Mesothelial cell of epicardium (in vitro differentiated cells): Measurements from ENCODE around the gene HSD17B11. TPM values are rescaled to one million over a fixed set of nuclear protein-coding genes. Genes with fewer than 3 reads are reported as not detected.
"Not testable (repeated sequence)": the region's sequence is repeated elsewhere in the genome, so short reads cannot be mapped to it uniquely, and the experiment has no call there.

Source experiments
- DNase-seq, 2 experiments: peaks; one replicate each; pipeline ENCODE4 v3.0.0; 2021; ENCODE audit warnings: low spot score in 2 of 2; ENCODE audit not compliant: unreplicated experiment in 2 of 2
- H3K27ac Mint-ChIP-seq: 2 replicates; pipeline ENCODE4 v1.8.0; 2021; ENCODE audit warnings: mixed read lengths
- H3K27me3 Mint-ChIP-seq: 2 replicates; pipeline ENCODE4 v1.8.0; 2021; ENCODE audit warnings: low read depth, mixed read lengths
- H3K36me3 Mint-ChIP-seq: 2 replicates; pipeline ENCODE4 v1.8.0; 2021; ENCODE audit warnings: mixed read lengths
- H3K4me1 Mint-ChIP-seq: 2 replicates; pipeline ENCODE4 v1.8.0; 2021; ENCODE audit warnings: mixed read lengths
- H3K4me3 Mint-ChIP-seq: 2 replicates; pipeline ENCODE4 v1.8.0; 2021; ENCODE audit warnings: mild to moderate bottlenecking, moderate library complexity, mixed read lengths
- H3K9me3 Mint-ChIP-seq: 2 replicates; pipeline ENCODE4 v1.8.0; 2021; ENCODE audit warnings: mixed read lengths
- CTCF ChIP-seq: fragments of 200-600 bp; sonication (generic); IDR thresholded peaks from one replicate; pipeline ENCODE4 v1.5.0; 2021; ENCODE audit warnings: antibody characterized with exemption; ENCODE audit not compliant: unreplicated experiment
- total RNA-seq: library from RNA; stranded (reverse); gene quantifications from 3 replicates; pipeline ENCODE4 v1.2.1, GENCODE V29; 2021

HSD17B11 gene
- total RNA-seq, 1 donor from 2014 or later: 19.2 TPM

- Mint-ChIP-seq H3K36me3 (no peaks in the 10 kb centered on the region), H3K4me1 (peaks cover 39% of the 10 kb centered on the region), H3K27ac (peak overlapping the region; percentile 57), H3K4me3 (no peak overlapping the region), H3K27me3 (no peaks in the 10 kb centered on the region), H3K9me3 (peaks cover 9% of the 10 kb centered on the region)
- no peak for DNase-seq
- TF ChIP-seq CTCF: no peak
Measured at GRCh38 chr4:87410157-87410556, 19.2 kb upstream of the HSD17B11 start.

- Mint-ChIP-seq H3K27ac (peak overlapping the region; percentile 57), H3K4me1 (peaks cover 39% of the 10 kb centered on the region), H3K4me3 (no peak overlapping the region), H3K36me3 (no peaks in the 10 kb centered on the region), H3K9me3 (peaks cover 12% of the 10 kb centered on the region), H3K27me3 (no peaks in the 10 kb centered on the region)
- no peak for TF ChIP-seq CTCF
- no peak for DNase-seq
Measured at GRCh38 chr4:87409420-87409939, 18.5 kb upstream of the HSD17B11 start.

GRCh38 chr4:87406902-87407301 is 15.9 kb upstream of the HSD17B11 start:
- not testable (repeated sequence) for DNase-seq, H3K36me3 Mint-ChIP-seq, H3K4me3 Mint-ChIP-seq, H3K27ac Mint-ChIP-seq, H3K27me3 Mint-ChIP-seq
- Mint-ChIP-seq H3K9me3 (peaks cover 25% of the 10 kb centered on the region), H3K4me1 (peaks cover 43% of the 10 kb centered on the region)

- no peak for TF ChIP-seq CTCF
- Mint-ChIP-seq H3K9me3 (peaks cover 27% of the 10 kb centered on the region), H3K27me3 (no peaks in the 10 kb centered on the region), H3K4me1 (peaks cover 43% of the 10 kb centered on the region), H3K27ac (no peak overlapping the region), H3K36me3 (peaks cover 6% of the 10 kb centered on the region), H3K4me3 (no peak overlapping the region)
- no peak for DNase-seq
Measured at GRCh38 chr4:87406462-87406861, 15.5 kb upstream of the HSD17B11 start.

- Mint-ChIP-seq H3K9me3 (peaks cover 27% of the 10 kb centered on the region), H3K27ac (no peak overlapping the region), H3K36me3 (peaks cover 6% of the 10 kb centered on the region), H3K4me1 (peaks cover 37% of the 10 kb centered on the region), H3K27me3 (no peaks in the 10 kb centered on the region), H3K4me3 (no peak overlapping the region)
- TF ChIP-seq CTCF: no peak
- no peak for DNase-seq
Measured at GRCh38 chr4:87405211-87405820, 14.3 kb upstream of the HSD17B11 start.

GRCh38 chr4:87403732-87404131 is 12.7 kb upstream of the HSD17B11 start:
- not testable (repeated sequence) for H3K36me3 Mint-ChIP-seq, H3K4me3 Mint-ChIP-seq, DNase-seq, H3K27me3 Mint-ChIP-seq
- peaks cover 23% of the 10 kb centered on the region for H3K4me1 Mint-ChIP-seq
- H3K9me3 Mint-ChIP-seq: peaks cover 27% of the 10 kb centered on the region
- peak overlapping the region; percentile 35 for H3K27ac Mint-ChIP-seq

GRCh38 chr4:87399954-87400353 is 9.0 kb upstream of the HSD17B11 start:
- no peak overlapping the region for H3K27ac Mint-ChIP-seq
- no peak for TF ChIP-seq CTCF
- no peak overlapping the region for H3K4me3 Mint-ChIP-seq
- H3K4me1 Mint-ChIP-seq: peaks cover 4% of the 10 kb centered on the region
- H3K36me3 Mint-ChIP-seq: peaks cover 6% of the 10 kb centered on the region
- DNase-seq: no peak
- H3K9me3 Mint-ChIP-seq: peaks cover 19% of the 10 kb centered on the region
- H3K27me3 Mint-ChIP-seq: no peaks in the 10 kb centered on the region
